Cortex of kidney (tissue), 1 donor: ENCODE results near the gene AFF2.

Experiments used
- DNase-seq: peaks from one replicate; lab custom pipeline; 2025; lab: John Stamatoyannopoulos, UW

Gene AFF2

GRCh38 chrX:148582353-148582752 is 81.9 kb downstream of the AFF2 start:
- DNase-seq, result no peak

GRCh38 chrX:148588649-148589310 is 88.4 kb downstream of the AFF2 start:
- DNase-seq, result no peak

GRCh38 chrX:148592595-148592994 is 92.2 kb downstream of the AFF2 start:
- DNase-seq, result no peak

- DNase-seq, result no peak
These were observed 92.7 kb downstream of the AFF2 start for GRCh38 chrX:148593146-148593545.

- DNase-seq, result no peak
These were observed 93.6 kb downstream of the AFF2 start for GRCh38 chrX:148593987-148594386.

GRCh38 chrX:148599404-148599803 is 99.0 kb downstream of the AFF2 start:
- DNase-seq, result no peak

- no peak for DNase-seq
These were observed 99.7 kb downstream of the AFF2 start for GRCh38 chrX:148600131-148600530.

- DNase-seq, result no peak
These were observed 100.2 kb downstream of the AFF2 start for GRCh38 chrX:148600581-148600980.

- DNase-seq, result no peak
These were observed 100.6 kb downstream of the AFF2 start for GRCh38 chrX:148601034-148601433.

- DNase-seq, result no peak
These were observed 109.3 kb downstream of the AFF2 start for GRCh38 chrX:148609515-148610327.

GRCh38 chrX:148610328-148610698 is 109.9 kb downstream of the AFF2 start:
- no peak for DNase-seq

GRCh38 chrX:148611993-148612392 is 111.6 kb downstream of the AFF2 start:
- DNase-seq, result no peak

GRCh38 chrX:148612431-148612830 is 112.0 kb downstream of the AFF2 start:
- no peak for DNase-seq

GRCh38 chrX:148613636-148614035 is 113.2 kb downstream of the AFF2 start:
- DNase-seq, result no peak

- DNase-seq, result no peak
These were observed 115.1 kb downstream of the AFF2 start for GRCh38 chrX:148615491-148615890.

GRCh38 chrX:148618470-148619445 is 118.3 kb downstream of the AFF2 start:
- no peak for DNase-seq

- DNase-seq, result no peak
These were observed 119.6 kb downstream of the AFF2 start for GRCh38 chrX:148620023-148620422.

GRCh38 chrX:148624951-148625474 is 124.6 kb downstream of the AFF2 start:
- no peak for DNase-seq

GRCh38 chrX:148628621-148629020 is 128.2 kb downstream of the AFF2 start:
- DNase-seq, result no peak

GRCh38 chrX:148629434-148629833 is 129.0 kb downstream of the AFF2 start:
- DNase-seq, result no peak

GRCh38 chrX:148632444-148632843 is 132.0 kb downstream of the AFF2 start:
- no peak for DNase-seq
